OCI-LY3 (cell line): Measurements from ENCODE around the gene ITPR3.

Experiments used
- EZH2phosphoT487 ChIP-seq: fragments of 200-600 bp; shearing (Covaris generic); IDR thresholded peaks from 2 replicates; pipeline ENCODE4 v1.6.1; 2018; ENCODE audit warnings: antibody characterized with exemption, mixed run types, low read depth
- TF ChIP-seq, protein P1 (sequence below): fragments of 200-600, 300-600 bp; sonication (generic); IDR thresholded peaks from 2 replicates; pipeline ENCODE4 v1.5.1; 2014; ENCODE audit warnings: antibody characterized with exemption, low read length, low read depth

DNA sequence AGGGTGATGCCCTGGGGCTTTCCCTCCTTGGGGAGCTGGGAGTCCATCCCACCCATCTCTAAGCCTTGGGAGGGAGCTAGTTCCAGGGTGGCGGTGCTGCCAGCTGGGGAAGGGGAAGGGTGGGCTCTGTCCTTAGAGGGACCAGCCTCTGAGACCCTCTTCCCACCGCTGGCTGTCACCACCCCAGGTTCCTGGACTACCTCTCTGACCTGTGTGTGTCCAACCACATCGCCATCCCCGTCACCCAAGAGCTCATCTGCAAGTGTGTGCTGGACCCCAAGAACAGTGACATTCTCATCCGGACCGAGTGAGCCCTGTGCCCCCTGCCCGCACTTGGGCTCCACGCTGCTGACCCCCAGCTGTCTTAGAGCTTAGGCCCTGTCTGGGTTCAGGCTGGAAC, 47.2 kb downstream of the ITPR3 start:
- TF ChIP-seq, protein P1, sequence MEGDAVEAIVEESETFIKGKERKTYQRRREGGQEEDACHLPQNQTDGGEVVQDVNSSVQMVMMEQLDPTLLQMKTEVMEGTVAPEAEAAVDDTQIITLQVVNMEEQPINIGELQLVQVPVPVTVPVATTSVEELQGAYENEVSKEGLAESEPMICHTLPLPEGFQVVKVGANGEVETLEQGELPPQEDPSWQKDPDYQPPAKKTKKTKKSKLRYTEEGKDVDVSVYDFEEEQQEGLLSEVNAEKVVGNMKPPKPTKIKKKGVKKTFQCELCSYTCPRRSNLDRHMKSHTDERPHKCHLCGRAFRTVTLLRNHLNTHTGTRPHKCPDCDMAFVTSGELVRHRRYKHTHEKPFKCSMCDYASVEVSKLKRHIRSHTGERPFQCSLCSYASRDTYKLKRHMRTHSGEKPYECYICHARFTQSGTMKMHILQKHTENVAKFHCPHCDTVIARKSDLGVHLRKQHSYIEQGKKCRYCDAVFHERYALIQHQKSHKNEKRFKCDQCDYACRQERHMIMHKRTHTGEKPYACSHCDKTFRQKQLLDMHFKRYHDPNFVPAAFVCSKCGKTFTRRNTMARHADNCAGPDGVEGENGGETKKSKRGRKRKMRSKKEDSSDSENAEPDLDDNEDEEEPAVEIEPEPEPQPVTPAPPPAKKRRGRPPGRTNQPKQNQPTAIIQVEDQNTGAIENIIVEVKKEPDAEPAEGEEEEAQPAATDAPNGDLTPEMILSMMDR, result no peak
- TF ChIP-seq EZH2phosphoT487, result no peak
